ENCODE data around the gene ZSCAN12. TPM values are rescaled to one million over a fixed set of nuclear protein-coding genes. Genes with fewer than 3 reads are reported as not detected.

ZSCAN12 gene
- total RNA-seq, 1 experiment from 2014 or later: 1.6 TPM

- TF ChIP-seq, protein P1, sequence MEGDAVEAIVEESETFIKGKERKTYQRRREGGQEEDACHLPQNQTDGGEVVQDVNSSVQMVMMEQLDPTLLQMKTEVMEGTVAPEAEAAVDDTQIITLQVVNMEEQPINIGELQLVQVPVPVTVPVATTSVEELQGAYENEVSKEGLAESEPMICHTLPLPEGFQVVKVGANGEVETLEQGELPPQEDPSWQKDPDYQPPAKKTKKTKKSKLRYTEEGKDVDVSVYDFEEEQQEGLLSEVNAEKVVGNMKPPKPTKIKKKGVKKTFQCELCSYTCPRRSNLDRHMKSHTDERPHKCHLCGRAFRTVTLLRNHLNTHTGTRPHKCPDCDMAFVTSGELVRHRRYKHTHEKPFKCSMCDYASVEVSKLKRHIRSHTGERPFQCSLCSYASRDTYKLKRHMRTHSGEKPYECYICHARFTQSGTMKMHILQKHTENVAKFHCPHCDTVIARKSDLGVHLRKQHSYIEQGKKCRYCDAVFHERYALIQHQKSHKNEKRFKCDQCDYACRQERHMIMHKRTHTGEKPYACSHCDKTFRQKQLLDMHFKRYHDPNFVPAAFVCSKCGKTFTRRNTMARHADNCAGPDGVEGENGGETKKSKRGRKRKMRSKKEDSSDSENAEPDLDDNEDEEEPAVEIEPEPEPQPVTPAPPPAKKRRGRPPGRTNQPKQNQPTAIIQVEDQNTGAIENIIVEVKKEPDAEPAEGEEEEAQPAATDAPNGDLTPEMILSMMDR (IDR thresholded peaks at IDR 0.05; ENCODE audit: insufficient read depth in 1 of 2, low read depth in 1 of 2, low read length in 1 of 2, severe bottlenecking in 1 of 2, unreplicated experiment in 1 of 2): no peak
- Histone ChIP-seq H3K9me3 (no peaks in the 10 kb centered on the region), H3K36me3 (ENCODE audit: control insufficient read depth, insufficient read depth, low read length) (no peaks in the 10 kb centered on the region), H3K4me1 (no peaks in the 10 kb centered on the region), H3K4me3 (ENCODE audit: low read depth, low read length) (no peak overlapping the region), H3K27me3 (replicated peaks; ENCODE audit: control insufficient read depth, insufficient read depth, low read length) (no peaks in the 10 kb centered on the region)
- H3K27ac Mint-ChIP-seq (ENCODE audit: unreplicated experiment): no peak overlapping the region
- H3K4me3 Mint-ChIP-seq (ENCODE audit: unreplicated experiment): no peak overlapping the region
- no peaks in the 10 kb centered on the region for H3K36me3 Mint-ChIP-seq (ENCODE audit: insufficient read depth, unreplicated experiment)
- intact Hi-C loops (cut with micrococcal nuclease; ENCODE audit: unreplicated experiment): no loop called here
- POLR2A ChIA-PET: no interaction called here
- H3K27me3 Mint-ChIP-seq (ENCODE audit: insufficient read depth, unreplicated experiment): peaks cover 5% of the 10 kb centered on the region
- CTCF ChIA-PET: no interaction called here
- no peaks in the 10 kb centered on the region for H3K4me1 Mint-ChIP-seq (ENCODE audit: low read depth, unreplicated experiment)
- no peaks in the 10 kb centered on the region for H3K9me3 Mint-ChIP-seq (ENCODE audit: unreplicated experiment)
- no peak for DNase-seq
- BruUV-seq (replicated peaks): no TSS peak
Observed at GRCh38 chr6:28395918-28396317, 3.6 kb downstream of the ZSCAN12 start.

- Mint-ChIP-seq H3K4me1 (ENCODE audit: low read depth, unreplicated experiment) (no peaks in the 10 kb centered on the region), H3K27ac (ENCODE audit: unreplicated experiment) (no peak overlapping the region), H3K9me3 (ENCODE audit: unreplicated experiment) (no peaks in the 10 kb centered on the region), H3K27me3 (ENCODE audit: insufficient read depth, unreplicated experiment) (peaks cover 5% of the 10 kb centered on the region), H3K36me3 (ENCODE audit: insufficient read depth, unreplicated experiment) (no peaks in the 10 kb centered on the region), H3K4me3 (ENCODE audit: unreplicated experiment) (no peak overlapping the region)
- Histone ChIP-seq H3K4me1 (no peaks in the 10 kb centered on the region), H3K27me3 (replicated peaks; ENCODE audit: control insufficient read depth, insufficient read depth, low read length) (no peaks in the 10 kb centered on the region), H3K9me3 (no peaks in the 10 kb centered on the region), H3K4me3 (ENCODE audit: low read depth, low read length) (no peak overlapping the region), H3K36me3 (ENCODE audit: control insufficient read depth, insufficient read depth, low read length) (no peaks in the 10 kb centered on the region)
- DNase-seq: peak in 1 of 2 experiments; percentile 23
- CTCF ChIA-PET: no interaction called here
- POLR2A ChIA-PET: no interaction called here
- intact Hi-C loops (cut with micrococcal nuclease; ENCODE audit: unreplicated experiment): loop anchor here (1.0 kb wide), 1 partner anchor 290 kb away; no protein-coding TSS in a partner anchor
- TF ChIP-seq, protein P1 (IDR thresholded peaks at IDR 0.05; ENCODE audit: insufficient read depth in 1 of 2, low read depth in 1 of 2, low read length in 1 of 2, severe bottlenecking in 1 of 2, unreplicated experiment in 1 of 2): peak; percentile 33 to 35
- BruUV-seq (replicated peaks): no TSS peak
Observed at GRCh38 chr6:28393912-28394662, 5.5 kb downstream of the ZSCAN12 start.

- CTCF ChIA-PET: no interaction called here
- no TSS peak for BruUV-seq (replicated peaks)
- H3K9me3 ChIP-seq: no peaks in the 10 kb centered on the region
- TF ChIP-seq, protein P1 (IDR thresholded peaks at IDR 0.05; ENCODE audit: insufficient read depth in 1 of 2, low read depth in 1 of 2, low read length in 1 of 2, severe bottlenecking in 1 of 2, unreplicated experiment in 1 of 2): no peak
- no peak overlapping the region for H3K4me3 Mint-ChIP-seq (ENCODE audit: unreplicated experiment)
- no peaks in the 10 kb centered on the region for H3K27me3 ChIP-seq (replicated peaks; ENCODE audit: control insufficient read depth, insufficient read depth, low read length)
- no peaks in the 10 kb centered on the region for H3K4me1 Mint-ChIP-seq (ENCODE audit: low read depth, unreplicated experiment)
- H3K4me3 ChIP-seq (ENCODE audit: low read depth, low read length): no peak overlapping the region
- intact Hi-C loops (cut with micrococcal nuclease; ENCODE audit: unreplicated experiment): no loop called here
- H3K27me3 Mint-ChIP-seq (ENCODE audit: insufficient read depth, unreplicated experiment): peaks cover 12% of the 10 kb centered on the region
- no peaks in the 10 kb centered on the region for H3K9me3 Mint-ChIP-seq (ENCODE audit: unreplicated experiment)
- no peaks in the 10 kb centered on the region for H3K4me1 ChIP-seq
- H3K27ac Mint-ChIP-seq (ENCODE audit: unreplicated experiment): no peak overlapping the region
- DNase-seq: no peak
- no peaks in the 10 kb centered on the region for H3K36me3 ChIP-seq (ENCODE audit: control insufficient read depth, insufficient read depth, low read length)
- POLR2A ChIA-PET: no interaction called here
- H3K36me3 Mint-ChIP-seq (ENCODE audit: insufficient read depth, unreplicated experiment): no peaks in the 10 kb centered on the region
Observed at GRCh38 chr6:28390688-28391087, 8.9 kb downstream of the ZSCAN12 start.

Data from Caco-2 (cell line).